ENCODE results near the gene CLDN20. TPM values are rescaled to one million over a fixed set of nuclear protein-coding genes. Genes with fewer than 3 reads are reported as not detected.
A peak's percentile ranks its signal among the peaks of the same experiment; 100 is the strongest.

CLDN20 gene
- total and polyA plus RNA-seq, 10 of the 15 experiments (the other 5 are each of a cell fraction or from before 2014, with no cell fraction given) = 0.13 to 0.23 TPM; not detected in 8

DNA sequence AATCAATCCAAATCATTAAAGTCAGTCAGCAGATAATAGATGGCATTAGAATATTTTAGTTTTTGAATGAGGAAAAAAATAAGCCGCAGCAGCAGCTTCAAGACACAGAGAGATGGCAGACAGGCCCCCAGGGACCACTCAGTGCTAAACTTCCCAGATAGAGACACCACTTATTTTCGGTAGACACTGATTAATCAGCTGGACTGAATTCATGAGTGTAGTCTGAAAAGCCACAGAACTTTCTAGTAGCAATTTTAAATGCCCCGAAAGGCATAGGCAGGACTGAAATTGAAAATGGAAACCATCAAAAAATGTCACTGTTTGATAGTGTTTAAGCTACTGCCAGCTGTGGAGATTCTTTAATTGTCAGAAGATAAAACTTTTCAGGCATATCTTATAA, 3.1 kb upstream of the CLDN20 start:
- Histone ChIP-seq H3K27ac (ENCODE audit: control insufficient read depth, insufficient read depth) (no peak overlapping the region), H3K27me3 (replicated peaks in 1 of 2; ENCODE audit: control insufficient read depth in 2 of 2, insufficient read depth in 2 of 2, low read length in 1 of 2) (no peaks in the 10 kb centered on the region), H3K4me2 (ENCODE audit: control insufficient read depth, insufficient read depth) (peak overlapping the region; percentile 14; the same call in 1 of the 2 replicates), H3K79me2 (ENCODE audit: control insufficient read depth, insufficient read depth, low read length) (no peaks in the 10 kb centered on the region), H2AFZ (ENCODE audit: control insufficient read depth, low read depth, low read length) (no peak overlapping the region), H4K20me1 (ENCODE audit: control insufficient read depth, insufficient read depth) (no peaks in the 10 kb centered on the region), H3K4me3 (no peak overlapping the region), H3K9ac (ENCODE audit: control insufficient read depth, insufficient read depth, low read length) (no peak overlapping the region), H3K4me1 (ENCODE audit: control insufficient read depth, insufficient read depth, low read length) (peaks cover 17% of the 10 kb centered on the region), H3K9me3 (replicated peaks; ENCODE audit: control insufficient read depth, insufficient read depth, low read length) (no peaks in the 10 kb centered on the region), H3K36me3 (ENCODE audit: control insufficient read depth in 2 of 2, insufficient read depth in 2 of 2, low read length in 1 of 2) (peaks cover 8 to 21% of the 10 kb centered on the region in 2 experiments; a peak in 3 of 4 replicates)
- intact Hi-C loops (cut with micrococcal nuclease; ENCODE audit: unreplicated experiment) (no loop called here), in situ Hi-C loops (cut with MboI) (no loop called here)
- SMC1A ChIA-PET (ENCODE audit: uncharacterized antibody, unreplicated experiment) = interaction anchor here (1.3 to 3.6 kb wide), 5 partner anchors 10 to 83 kb away, joined by 3 to 15 read pairs (median 10); no protein-coding TSS in a partner anchor
- CTCF ChIA-PET = interaction anchor here (1.0 to 1.5 kb wide), 4 partner anchors 10 to 83 kb away, joined by 3 to 7 read pairs (median 6); no protein-coding TSS in a partner anchor
- ATAC-seq (peak; percentile 87), FAIRE-seq (no peak), DNase-seq (ENCODE audit: low read depth, low spot score) (peak; percentile 30)
- POLR2A ChIA-PET = interaction anchor here (1.1 kb wide), 1 partner anchor 9 kb away, joined by 3 read pairs; no protein-coding TSS in a partner anchor
- RAD21 ChIA-PET (ENCODE audit: unreplicated experiment) = interaction anchor here (0.6 to 2.3 kb wide), 4 partner anchors 12 to 82 kb away, joined by 3 to 5 read pairs (median 4); no protein-coding TSS in a partner anchor
- BruUV-seq (replicated peaks) = no TSS peak
- 19% methylated on average over 3 of the region's 3 CpGs for WGBS (ENCODE audit: insufficient coverage, insufficient replicate concordance, low lambda C conversion rate, missing lambda C conversion rate)
- no peak for TF ChIP-seq TCF7 (IDR thresholded peaks at IDR 0.05; ENCODE audit: borderline replicate concordance)
- no peak for TF ChIP-seq ZBTB4 (CRISPR knock-in tag; IDR thresholded peaks at IDR 0.05)
- no peak for TF ChIP-seq E4F1 (IDR thresholded peaks at IDR 0.05; ENCODE audit: borderline replicate concordance, partially characterized antibody)
- TF ChIP-seq, protein P1, sequence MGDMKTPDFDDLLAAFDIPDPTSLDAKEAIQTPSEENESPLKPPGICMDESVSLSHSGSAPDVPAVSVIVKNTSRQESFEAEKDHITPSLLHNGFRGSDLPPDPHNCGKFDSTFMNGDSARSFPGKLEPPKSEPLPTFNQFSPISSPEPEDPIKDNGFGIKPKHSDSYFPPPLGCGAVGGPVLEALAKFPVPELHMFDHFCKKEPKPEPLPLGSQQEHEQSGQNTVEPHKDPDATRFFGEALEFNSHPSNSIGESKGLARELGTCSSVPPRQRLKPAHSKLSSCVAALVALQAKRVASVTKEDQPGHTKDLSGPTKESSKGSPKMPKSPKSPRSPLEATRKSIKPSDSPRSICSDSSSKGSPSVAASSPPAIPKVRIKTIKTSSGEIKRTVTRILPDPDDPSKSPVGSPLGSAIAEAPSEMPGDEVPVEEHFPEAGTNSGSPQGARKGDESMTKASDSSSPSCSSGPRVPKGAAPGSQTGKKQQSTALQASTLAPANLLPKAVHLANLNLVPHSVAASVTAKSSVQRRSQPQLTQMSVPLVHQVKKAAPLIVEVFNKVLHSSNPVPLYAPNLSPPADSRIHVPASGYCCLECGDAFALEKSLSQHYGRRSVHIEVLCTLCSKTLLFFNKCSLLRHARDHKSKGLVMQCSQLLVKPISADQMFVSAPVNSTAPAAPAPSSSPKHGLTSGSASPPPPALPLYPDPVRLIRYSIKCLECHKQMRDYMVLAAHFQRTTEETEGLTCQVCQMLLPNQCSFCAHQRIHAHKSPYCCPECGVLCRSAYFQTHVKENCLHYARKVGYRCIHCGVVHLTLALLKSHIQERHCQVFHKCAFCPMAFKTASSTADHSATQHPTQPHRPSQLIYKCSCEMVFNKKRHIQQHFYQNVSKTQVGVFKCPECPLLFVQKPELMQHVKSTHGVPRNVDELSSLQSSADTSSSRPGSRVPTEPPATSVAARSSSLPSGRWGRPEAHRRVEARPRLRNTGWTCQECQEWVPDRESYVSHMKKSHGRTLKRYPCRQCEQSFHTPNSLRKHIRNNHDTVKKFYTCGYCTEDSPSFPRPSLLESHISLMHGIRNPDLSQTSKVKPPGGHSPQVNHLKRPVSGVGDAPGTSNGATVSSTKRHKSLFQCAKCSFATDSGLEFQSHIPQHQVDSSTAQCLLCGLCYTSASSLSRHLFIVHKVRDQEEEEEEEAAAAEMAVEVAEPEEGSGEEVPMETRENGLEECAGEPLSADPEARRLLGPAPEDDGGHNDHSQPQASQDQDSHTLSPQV (IDR thresholded peaks at IDR 0.05) = no peak
- no peak for TF ChIP-seq BMI1 (IDR thresholded peaks at IDR 0.05; ENCODE audit: borderline replicate concordance)
- TF ChIP-seq IKZF2 (IDR thresholded peaks at IDR 0.05) = no peak
- TF ChIP-seq SMAD5 (IDR thresholded peaks at IDR 0.05; ENCODE audit: low read depth) = no peak
- TF ChIP-seq BCL11A (IDR thresholded peaks at IDR 0.05; ENCODE audit: low read depth, low read length) = no peak
- no peak for TF ChIP-seq CHD4 (IDR thresholded peaks at IDR 0.05)
- no peak for TF ChIP-seq TAF1 (IDR thresholded peaks at IDR 0.05; ENCODE audit: borderline replicate concordance, low read depth, low read length)
- no peak for TF ChIP-seq SUPT20H (IDR thresholded peaks at IDR 0.05; ENCODE audit: borderline replicate concordance, control insufficient read depth, low read depth, low read length)
- TF ChIP-seq ZNF384 (IDR thresholded peaks at IDR 0.05; ENCODE audit: borderline replicate concordance, low read depth, low read length) = no peak
- TF ChIP-seq, protein P2, sequence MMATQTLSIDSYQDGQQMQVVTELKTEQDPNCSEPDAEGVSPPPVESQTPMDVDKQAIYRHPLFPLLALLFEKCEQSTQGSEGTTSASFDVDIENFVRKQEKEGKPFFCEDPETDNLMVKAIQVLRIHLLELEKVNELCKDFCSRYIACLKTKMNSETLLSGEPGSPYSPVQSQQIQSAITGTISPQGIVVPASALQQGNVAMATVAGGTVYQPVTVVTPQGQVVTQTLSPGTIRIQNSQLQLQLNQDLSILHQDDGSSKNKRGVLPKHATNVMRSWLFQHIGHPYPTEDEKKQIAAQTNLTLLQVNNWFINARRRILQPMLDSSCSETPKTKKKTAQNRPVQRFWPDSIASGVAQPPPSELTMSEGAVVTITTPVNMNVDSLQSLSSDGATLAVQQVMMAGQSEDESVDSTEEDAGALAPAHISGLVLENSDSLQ (IDR thresholded peaks at IDR 0.05) = peak; percentile 62

Data from GM12878 (cell line).